ENCODE data around the gene PCDHGA6.
"Not testable (repeated sequence)": the region's sequence is repeated elsewhere in the genome, so short reads cannot be mapped to it uniquely, and the experiment has no call there.

Gene PCDHGA6

DNA sequence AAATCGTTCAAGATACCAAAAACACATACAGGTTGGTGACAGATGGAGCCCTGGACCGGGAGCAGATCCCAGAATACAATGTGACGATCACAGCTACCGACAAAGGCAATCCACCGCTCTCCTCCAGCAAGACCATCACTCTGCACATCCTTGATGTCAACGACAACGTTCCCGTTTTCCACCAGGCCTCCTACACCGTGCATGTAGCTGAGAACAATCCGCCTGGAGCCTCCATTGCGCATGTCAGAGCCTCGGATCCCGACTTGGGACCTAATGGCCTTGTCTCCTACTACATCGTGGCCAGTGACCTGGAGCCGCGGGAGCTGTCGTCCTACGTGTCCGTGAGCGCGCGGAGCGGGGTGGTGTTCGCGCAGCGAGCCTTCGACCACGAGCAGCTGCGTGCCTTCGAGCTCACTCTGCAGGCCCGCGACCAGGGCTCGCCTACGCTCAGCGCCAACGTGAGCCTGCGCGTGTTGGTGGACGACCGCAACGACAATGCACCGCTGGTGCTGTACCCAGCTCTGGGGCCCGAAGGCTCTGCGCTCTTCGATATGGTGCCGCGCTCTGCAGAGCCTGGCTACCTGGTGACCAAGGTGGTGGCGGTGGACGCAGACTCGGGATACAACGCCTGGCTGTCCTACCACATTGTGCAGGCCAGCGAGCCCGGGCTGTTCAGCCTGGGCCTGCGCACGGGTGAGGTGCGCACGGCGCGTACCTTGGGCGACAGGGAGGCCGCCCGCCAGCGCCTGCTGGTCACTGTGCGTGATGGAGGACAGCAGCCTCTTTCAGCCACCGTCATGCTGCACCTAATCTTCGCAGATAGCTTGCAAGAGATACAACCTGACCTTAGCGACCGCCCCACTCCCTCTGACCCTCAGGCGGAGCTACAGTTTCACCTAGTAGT is 1.9 kb upstream of the PCDHGA6 start:
- Histone ChIP-seq H3K9me3 (peaks cover 40% of the 10 kb centered on the region), H3K36me3 (no peaks in the 10 kb centered on the region), H3K27ac (no peak overlapping the region), H3K4me3 (ENCODE audit: low read depth in 1 of 2, low read length in 1 of 2) (no peak overlapping the region), H3K27me3 (peaks cover 97% of the 10 kb centered on the region), H3K4me1 (ENCODE audit: control insufficient read depth in 1 of 2, insufficient read depth in 1 of 2, low read depth in 1 of 2, low read length in 1 of 2) (no peaks in the 10 kb centered on the region)
- TF ChIP-seq, protein P1, sequence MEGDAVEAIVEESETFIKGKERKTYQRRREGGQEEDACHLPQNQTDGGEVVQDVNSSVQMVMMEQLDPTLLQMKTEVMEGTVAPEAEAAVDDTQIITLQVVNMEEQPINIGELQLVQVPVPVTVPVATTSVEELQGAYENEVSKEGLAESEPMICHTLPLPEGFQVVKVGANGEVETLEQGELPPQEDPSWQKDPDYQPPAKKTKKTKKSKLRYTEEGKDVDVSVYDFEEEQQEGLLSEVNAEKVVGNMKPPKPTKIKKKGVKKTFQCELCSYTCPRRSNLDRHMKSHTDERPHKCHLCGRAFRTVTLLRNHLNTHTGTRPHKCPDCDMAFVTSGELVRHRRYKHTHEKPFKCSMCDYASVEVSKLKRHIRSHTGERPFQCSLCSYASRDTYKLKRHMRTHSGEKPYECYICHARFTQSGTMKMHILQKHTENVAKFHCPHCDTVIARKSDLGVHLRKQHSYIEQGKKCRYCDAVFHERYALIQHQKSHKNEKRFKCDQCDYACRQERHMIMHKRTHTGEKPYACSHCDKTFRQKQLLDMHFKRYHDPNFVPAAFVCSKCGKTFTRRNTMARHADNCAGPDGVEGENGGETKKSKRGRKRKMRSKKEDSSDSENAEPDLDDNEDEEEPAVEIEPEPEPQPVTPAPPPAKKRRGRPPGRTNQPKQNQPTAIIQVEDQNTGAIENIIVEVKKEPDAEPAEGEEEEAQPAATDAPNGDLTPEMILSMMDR (IDR thresholded peaks at IDR 0.05) = no peak

DNA sequence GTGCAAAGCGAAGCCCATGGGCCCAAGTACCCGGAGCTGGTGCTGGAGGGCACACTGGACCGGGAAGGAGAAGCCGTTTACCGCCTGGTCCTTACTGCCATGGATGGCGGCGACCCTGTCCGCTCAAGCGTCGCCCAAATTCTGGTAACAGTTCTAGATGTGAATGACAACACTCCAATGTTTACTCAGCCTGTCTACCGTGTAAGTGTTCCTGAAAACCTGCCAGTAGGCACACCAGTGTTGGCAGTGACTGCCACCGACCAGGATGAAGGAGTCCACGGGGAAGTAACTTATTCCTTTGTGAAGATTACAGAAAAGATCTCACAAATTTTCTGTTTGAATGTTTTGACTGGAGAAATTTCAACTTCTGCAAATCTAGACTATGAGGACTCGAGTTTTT is 936 bp downstream of the PCDHGA6 start:
- H3K27me3 ChIP-seq = peaks cover 96% of the 10 kb centered on the region
- H3K9me3 ChIP-seq = peaks cover 38% of the 10 kb centered on the region
- H3K36me3 ChIP-seq = no peaks in the 10 kb centered on the region
- H3K4me3 ChIP-seq (ENCODE audit: low read depth in 1 of 2, low read length in 1 of 2) = no peak overlapping the region
- TF ChIP-seq, protein P1 (IDR thresholded peaks at IDR 0.05) = no peak
- H3K27ac ChIP-seq = no peak overlapping the region
- no peaks in the 10 kb centered on the region for H3K4me1 ChIP-seq (ENCODE audit: control insufficient read depth in 1 of 2, insufficient read depth in 1 of 2, low read depth in 1 of 2, low read length in 1 of 2)

DNA sequence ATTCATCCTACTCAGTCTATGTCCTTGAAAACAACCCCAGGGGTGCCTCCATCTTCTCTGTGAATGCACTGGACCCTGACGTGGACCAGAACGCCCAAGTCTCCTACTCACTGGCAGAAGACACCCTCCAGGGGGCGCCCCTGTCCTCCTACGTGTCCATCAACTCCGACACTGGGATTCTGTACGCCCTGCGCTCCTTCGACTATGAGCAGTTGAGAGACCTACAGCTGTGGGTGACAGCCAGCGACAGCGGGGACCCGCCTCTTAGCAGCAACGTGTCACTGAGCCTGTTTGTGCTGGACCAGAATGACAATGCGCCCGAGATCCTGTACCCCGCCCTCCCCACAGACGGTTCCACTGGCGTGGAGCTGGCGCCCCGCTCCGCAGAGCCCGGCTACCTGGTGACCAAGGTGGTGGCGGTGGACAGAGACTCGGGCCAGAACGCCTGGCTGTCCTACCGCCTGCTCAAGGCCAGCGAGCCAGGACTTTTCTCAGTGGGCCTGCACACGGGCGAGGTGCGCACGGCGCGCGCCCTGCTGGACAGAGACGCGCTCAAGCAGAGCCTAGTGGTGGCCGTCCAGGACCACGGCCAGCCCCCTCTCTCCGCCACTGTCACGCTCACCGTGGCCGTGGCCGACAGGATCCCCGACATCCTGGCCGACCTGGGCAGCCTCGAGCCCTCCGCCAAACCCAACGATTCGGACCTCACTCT is 1.9 kb downstream of the PCDHGA6 start:
- Histone ChIP-seq H3K9me3 (peaks cover 38% of the 10 kb centered on the region), H3K27me3 (peaks cover 94% of the 10 kb centered on the region)
- H3K27ac ChIP-seq; H3K4me3 ChIP-seq (ENCODE audit: low read depth in 1 of 2, low read length in 1 of 2); H3K4me1 ChIP-seq (ENCODE audit: control insufficient read depth in 1 of 2, insufficient read depth in 1 of 2, low read depth in 1 of 2, low read length in 1 of 2); H3K36me3 ChIP-seq: not testable (repeated sequence)

DNA sequence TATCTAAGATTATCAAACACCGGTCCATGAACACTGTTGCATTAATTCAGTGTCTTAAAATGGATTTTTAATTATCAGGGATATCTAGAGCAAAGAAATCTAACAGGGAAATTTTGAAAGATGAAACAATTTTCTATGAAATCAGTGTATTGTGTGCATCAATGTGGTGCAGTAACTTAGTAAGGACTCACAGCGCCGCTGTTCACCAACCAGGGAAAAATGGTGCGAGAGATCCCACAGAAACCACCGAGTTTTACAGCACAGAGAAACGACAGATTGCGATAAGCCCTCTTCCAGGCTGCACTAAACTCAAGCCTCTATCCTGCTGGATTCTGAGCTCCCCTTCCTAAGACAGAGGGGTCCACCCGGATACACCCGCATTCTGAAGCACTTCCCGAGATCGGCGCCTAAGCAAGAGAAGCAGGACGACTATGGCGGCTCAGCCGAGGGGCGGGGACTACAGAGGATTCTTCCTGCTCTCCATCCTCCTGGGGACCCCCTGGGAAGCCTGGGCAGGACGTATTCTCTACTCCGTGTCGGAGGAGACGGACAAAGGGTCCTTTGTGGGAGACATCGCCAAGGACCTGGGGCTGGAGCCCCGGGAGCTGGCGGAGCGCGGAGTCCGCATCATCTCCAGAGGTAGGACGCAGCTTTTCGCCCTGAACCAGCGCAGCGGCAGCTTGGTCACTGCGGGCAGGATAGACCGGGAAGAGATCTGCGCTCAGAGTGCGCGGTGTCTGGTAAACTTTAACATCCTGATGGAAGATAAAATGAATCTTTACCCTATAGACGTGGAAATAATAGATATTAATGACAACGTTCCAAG is 9.0 kb downstream of the PCDHGA6 start, which contains the start of gene PCDHGA7:
PCDHGA7 (plus strand) TSS at position 274 of the 826 bp plus-strand sequence; CDS start at position 432, 158 bp downstream.
- TF ChIP-seq, protein P1 (IDR thresholded peaks at IDR 0.05) = no peak
- Histone ChIP-seq H3K27ac (no peak within 1 kb of the TSS), H3K9me3 (peaks cover 12% of the 10 kb centered on the region), H3K27me3 (peaks cover 97% of the 10 kb centered on the region), H3K36me3 (no peaks in the 10 kb centered on the region), H3K4me1 (ENCODE audit: control insufficient read depth in 1 of 2, insufficient read depth in 1 of 2, low read depth in 1 of 2, low read length in 1 of 2) (no peaks in the 10 kb centered on the region), H3K4me3 (ENCODE audit: low read depth in 1 of 2, low read length in 1 of 2) (no peak within 1 kb of the TSS)

DNA sequence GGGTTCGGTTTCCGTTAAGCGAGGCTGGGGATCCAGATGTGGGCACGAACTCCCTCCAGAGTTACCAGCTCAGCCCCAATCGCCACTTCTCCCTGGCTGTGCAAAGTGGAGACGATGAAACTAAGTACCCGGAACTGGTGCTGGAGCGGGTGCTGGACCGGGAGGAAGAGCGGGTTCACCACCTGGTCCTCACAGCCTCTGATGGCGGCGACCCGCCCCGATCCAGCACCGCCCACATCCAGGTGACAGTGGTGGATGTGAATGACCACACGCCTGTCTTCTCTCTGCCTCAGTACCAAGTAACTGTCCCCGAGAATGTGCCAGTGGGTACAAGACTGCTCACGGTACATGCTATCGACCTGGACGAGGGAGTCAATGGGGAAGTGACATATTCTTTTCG is 9.7 kb downstream of the PCDHGA6 start:
- Histone ChIP-seq H3K27me3 (peaks cover 96% of the 10 kb centered on the region), H3K9me3 (peaks cover 9% of the 10 kb centered on the region), H3K27ac (no peak overlapping the region)

More for the DNA sequence above, 9.7 kb downstream of the PCDHGA6 start:
- H3K36me3 ChIP-seq = no peaks in the 10 kb centered on the region
- no peaks in the 10 kb centered on the region for H3K4me1 ChIP-seq (ENCODE audit: control insufficient read depth in 1 of 2, insufficient read depth in 1 of 2, low read depth in 1 of 2, low read length in 1 of 2)
- H3K4me3 ChIP-seq (ENCODE audit: low read depth in 1 of 2, low read length in 1 of 2) = no peak overlapping the region
- TF ChIP-seq, protein P1 (IDR thresholded peaks at IDR 0.05) = no peak

Data from neutrophil (primary cell).